HG03520 (cell line): ENCODE data around the gene SERPINA6.
"Not testable (repeated sequence)": the region's sequence is repeated elsewhere in the genome, so short reads cannot be mapped to it uniquely, and the experiment has no call there.

Source experiments
- ATAC-seq: cut with Tn5 transposase; IDR thresholded peaks from one replicate; pipeline ENCODE4 v1.9.1; 2021; ENCODE audit warnings: mild to moderate bottlenecking, moderate library complexity; ENCODE audit not compliant: unreplicated experiment

Gene SERPINA6

GRCh38 chr14:94330432-94330831, 7.3 kb upstream of the SERPINA6 start:
- ATAC-seq = no peak

- ATAC-seq = no peak
Observed at GRCh38 chr14:94329857-94330256, 6.7 kb upstream of the SERPINA6 start.

DNA sequence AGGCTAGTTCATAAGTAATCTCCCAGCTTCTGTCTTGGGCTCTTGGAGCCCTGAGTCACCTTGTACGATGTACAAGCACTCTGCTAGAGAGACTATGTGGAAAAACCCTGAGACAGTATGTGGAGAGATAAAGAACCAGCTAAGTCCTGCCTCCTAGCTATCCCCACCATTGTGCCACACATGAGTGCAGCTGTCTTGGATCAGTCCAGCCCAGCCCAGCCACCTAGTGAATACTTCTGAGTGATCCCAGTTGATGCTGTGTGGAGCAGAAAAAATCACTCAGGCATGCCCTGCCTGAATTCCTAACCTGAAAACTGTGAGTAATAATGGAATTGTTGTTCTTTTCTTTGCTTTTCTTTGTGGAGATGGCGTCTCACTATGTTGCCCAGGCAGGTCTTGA, 5.1 kb upstream of the SERPINA6 start:
- no peak for ATAC-seq

DNA sequence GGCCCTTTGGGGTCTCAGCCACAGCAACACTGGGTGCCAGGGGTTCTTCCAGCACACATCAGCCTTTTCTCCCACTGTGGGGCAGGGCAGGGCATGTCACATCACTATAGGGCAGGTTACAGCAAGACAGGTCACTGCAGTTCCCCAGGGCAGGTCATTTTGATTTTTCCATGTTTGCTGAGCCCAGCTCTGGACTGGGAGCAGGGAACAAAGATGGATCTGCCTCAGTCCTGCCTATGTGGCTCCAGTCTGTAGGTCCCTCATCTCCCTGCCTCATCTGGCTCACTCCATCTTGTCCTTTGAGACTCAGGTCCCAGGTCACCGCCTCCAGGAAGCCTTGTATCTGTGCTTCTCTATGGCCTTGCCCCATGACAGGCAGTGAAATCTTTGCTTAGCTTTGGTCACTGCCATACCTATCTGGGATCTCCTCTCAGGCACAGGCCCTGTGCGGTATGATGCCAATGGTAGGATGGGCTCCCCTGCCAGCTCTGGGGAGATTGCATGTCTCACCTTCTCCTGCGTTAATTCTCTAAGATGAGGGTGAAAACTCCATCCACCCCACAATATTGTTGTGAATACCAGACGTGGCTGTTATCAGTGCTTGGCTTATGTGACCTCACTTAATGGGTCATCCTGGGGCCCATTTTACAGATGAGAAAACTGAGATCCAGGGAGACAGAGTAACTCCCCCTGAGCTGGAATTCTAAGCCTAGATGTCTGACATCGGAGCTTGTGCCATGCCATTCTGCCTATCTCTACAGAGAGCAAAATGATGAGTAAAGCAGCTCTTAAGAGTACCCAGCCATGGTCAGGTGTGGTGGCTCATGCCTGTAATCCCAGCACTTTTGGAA, 1.5 kb downstream of the SERPINA6 start:
- no peak for ATAC-seq

- no peak for ATAC-seq
Observed at GRCh38 chr14:94320243-94320642, 2.9 kb downstream of the SERPINA6 start.

- no peak for ATAC-seq
Observed at GRCh38 chr14:94317259-94317658, 5.9 kb downstream of the SERPINA6 start.

DNA sequence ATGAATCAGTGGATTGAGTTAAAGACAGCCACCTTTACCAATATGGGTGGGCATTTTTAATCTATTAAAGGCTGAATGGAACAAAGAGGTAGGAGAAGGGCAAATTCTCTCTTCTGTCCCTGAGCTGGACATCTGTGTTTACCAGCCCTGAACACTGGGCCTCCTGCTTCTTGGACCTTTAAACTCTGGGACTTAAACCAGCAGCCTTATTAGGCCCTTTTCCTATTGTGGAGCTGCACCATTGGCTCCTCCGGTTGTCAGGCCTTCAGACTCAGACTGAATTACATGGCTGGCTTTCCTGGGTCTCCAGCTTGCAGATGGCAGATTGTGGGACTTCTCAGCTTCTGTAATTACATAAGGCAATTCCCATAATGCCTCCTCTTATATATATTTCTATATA, 6.4 kb downstream of the SERPINA6 start:
- no peak for ATAC-seq

GRCh38 chr14:94314890-94315289, 8.2 kb downstream of the SERPINA6 start:
- no peak for ATAC-seq

- no peak for ATAC-seq
Observed at GRCh38 chr14:94313991-94314655, 9.0 kb downstream of the SERPINA6 start.

DNA sequence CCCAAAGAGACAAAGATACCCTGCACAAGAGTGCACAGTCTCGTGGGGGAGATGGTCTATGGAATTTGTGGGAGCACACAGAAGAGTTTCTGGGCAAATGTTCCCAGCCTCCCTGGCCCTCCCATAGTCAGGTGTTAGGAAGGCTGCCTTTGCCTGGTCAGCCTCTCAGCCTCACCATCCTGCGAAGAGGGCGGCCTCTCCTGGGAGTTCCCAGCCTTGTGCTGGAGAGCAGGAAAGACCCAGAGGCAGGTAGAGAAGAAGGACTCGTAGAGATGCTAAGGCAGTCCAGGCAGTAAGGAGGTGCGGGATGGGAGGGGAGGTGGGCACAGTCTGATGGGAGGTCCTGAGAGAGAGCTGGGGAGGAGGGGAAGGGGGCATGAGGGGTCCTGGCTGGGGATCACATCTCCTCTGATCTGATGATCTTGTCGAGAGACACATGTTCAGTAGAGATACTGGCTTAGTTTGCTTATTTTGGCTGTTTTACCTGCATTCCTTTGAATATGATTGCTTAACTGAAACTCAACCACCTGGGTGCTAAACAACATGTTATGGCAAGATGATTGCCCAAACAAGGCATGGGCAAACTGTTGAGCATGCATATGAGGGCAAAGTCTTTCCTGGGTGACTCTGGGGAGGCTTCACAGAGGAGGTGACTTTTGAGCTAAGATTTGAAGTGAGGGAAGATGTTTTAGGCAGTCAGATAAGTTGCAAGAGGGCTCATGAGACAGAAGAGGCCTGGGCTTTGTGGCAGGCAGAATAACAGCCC, 10.5 kb downstream of the SERPINA6 start:
- ATAC-seq = no peak

- ATAC-seq = no peak
Observed at GRCh38 chr14:94310248-94310647, 12.9 kb downstream of the SERPINA6 start.

DNA sequence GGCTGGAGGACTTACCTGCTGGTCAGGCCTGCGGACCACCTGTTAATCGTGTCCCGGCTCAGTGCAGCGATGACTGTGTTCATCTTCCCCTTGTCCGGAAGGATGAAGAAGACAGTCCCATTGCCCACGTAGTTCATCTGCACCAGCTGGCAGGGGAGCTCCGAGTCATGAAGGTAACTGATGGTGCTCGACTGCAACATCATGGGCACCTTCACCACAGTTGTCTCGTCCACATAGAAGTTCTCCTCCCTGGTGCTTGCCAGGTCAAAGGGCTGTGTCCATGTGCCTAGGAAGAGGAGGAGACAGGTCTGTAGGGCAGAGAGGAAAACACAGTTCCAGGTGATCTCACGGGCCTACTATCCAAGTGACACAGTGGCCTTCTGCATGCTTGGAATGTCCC, 13.4 kb downstream of the SERPINA6 start:
- ATAC-seq = no peak

GRCh38 chr14:94307410-94307992, 15.6 kb downstream of the SERPINA6 start:
- no peak for ATAC-seq

DNA sequence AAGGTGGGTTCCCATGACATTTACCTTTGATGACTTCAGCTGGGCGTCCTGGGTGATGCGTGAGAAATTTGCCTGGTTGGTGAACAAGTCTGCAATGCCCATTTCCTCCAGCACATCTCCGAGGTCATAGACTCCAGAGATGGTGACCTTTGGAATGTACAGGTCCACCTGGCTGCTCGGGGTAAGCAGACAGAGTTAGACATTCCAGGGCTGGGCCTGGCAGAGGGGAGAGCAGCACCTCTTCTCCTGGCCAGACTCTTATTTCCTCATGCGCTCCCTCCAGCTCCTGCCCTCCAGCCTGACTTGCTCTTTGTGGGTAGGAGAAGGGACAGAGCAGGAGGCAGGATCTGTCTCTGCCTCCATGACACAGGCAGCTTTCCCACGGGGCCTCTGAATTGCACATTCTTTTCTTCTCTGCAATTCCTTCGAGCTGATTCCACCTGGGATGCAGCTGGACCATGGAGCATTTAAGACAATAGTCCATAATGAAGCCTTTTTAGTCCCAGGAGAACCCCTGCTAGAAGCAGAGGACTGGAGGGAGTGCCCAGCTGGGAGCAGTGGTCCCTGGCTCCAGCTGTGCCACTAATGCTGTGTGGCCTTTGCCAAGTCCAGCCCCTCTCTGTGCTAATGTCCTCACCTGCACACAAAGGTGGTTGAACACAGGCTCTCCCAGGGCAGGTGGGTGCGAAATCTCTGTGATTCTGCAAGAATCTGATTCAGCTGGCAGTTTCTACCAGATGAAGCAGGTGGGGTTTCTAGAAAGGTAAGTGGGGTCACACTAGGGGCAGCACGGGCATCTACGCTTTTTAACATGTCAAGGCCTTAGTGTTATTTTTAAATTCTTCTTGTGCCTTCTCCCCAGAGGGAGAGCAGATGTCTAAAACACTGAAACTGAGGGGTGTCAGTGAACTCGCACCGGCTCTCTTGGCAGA, 16.8 kb downstream of the SERPINA6 start:
- ATAC-seq = no peak

DNA sequence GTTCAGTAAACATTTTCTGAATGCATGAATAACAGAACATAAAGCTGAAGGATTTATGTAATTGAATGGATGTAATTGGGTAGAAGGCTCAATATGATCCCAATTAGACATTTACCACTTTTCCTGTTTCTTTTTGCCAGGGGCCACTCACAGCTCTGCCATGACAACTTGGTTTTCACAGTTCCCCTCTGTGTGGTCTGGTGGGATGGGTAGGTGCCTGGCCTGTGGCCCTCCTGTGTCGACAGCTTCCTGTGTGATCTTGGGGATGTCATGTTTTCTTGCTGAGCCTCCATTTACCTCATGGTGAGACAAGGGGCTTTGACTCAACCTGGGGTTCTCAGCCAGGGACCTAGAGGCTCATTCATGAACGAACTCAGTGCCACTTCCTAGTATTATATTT, 17.5 kb downstream of the SERPINA6 start:
- ATAC-seq = no peak

DNA sequence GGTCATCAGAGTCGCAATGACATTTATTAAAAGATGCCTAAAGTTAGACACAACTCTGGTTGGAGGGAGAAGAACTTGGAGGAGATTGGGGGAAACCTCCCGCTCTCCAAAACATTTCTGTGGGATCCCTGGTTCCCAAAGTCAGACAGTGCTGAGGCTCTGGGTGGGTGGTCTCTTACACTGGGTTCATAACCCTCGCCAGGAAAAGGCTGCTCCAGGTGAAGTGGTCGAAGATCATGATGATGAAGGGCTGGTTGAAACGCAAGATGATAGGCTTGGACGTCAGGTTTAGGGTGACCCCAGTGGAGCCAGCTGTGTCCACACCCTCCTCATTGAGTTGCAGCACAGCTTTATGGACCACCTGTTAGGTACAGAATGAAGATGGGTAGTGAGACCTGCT, 18.9 kb downstream of the SERPINA6 start:
- no peak for ATAC-seq

GRCh38 chr14:94303111-94303510, 20.0 kb downstream of the SERPINA6 start:
- ATAC-seq = no peak

DNA sequence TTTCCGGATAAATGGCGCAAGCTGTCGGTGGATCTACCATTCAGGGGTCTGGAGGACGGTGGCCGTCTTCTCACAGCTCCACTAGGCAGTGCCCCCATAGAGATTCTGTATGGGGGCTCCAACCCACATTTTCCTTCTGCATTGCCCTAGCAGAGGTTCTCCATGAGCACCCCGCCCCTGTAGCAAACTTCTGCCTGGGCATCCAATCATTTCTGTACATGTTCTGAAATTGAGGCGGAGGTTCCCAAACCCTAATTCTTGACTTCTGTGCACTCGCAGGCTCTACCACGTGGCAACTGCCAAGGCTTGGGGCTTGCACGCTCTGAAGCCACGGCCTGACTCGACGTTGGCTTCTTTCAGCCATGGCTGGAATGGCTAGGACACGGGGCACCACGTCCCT, 25.0 kb downstream of the SERPINA6 start:
- ATAC-seq = no peak

DNA sequence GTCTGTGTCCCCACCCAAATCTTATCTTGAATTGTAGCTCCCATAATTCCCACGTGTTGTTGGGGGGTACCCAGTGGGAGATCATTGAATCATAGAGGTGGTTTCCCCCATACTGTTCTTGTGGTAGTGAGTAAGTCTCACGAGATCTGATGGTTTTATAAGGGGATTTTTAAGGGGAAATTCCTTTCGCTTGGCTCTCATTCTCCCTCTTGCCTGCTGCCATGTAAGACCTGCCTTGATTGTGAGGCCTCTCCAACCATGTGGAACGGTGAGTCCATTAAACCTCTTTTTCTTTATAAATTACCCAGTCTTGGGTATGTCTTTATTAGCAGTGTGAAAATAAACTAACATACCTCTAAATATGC, 27.0 kb downstream of the SERPINA6 start:
- not testable (repeated sequence) for ATAC-seq
